ENCODE measurements around the gene FOXRED2. TPM values are rescaled to one million over a fixed set of nuclear protein-coding genes. Genes with fewer than 3 reads are reported as not detected.

The FOXRED2 gene
- total RNA-seq, 2 experiments from 2014 or later, result 1.8 to 2.3 TPM

GRCh38 chr22:36512333-36512732 is 5.5 kb upstream of the FOXRED2 start:
- DNase-seq (no peak), ATAC-seq (ENCODE audit: poor library complexity) (no peak)
- Histone ChIP-seq H3K36me3 (ENCODE audit: insufficient read depth, low read length) (peaks cover 70% of the 10 kb centered on the region), H3K27me3 (ENCODE audit: control insufficient read depth in 1 of 2, insufficient read depth in 2 of 2, low read length in 2 of 2) (no peaks in the 10 kb centered on the region), H3K9me3 (ENCODE audit: control insufficient read depth in 1 of 2, insufficient read depth in 1 of 2, low read length in 2 of 2) (no peaks in the 10 kb centered on the region), H3K4me1 (ENCODE audit: insufficient read depth, low read length) (peaks cover 3% of the 10 kb centered on the region), H3K27ac (ENCODE audit: low read depth in 1 of 2, low read length in 2 of 2) (no peak overlapping the region), H3K4me3 (ENCODE audit: low read length) (no peak overlapping the region)
- Mint-ChIP-seq H3K4me1 (ENCODE audit: low read depth) (peaks cover 9% of the 10 kb centered on the region), H3K36me3 (ENCODE audit: low read depth) (peaks cover 74% of the 10 kb centered on the region), H3K4me3 (no peak overlapping the region), H3K27ac (no peak overlapping the region), H3K27me3 (no peaks in the 10 kb centered on the region), H3K9me3 (no peaks in the 10 kb centered on the region)
- ChIA-PET POLR2A (interaction anchor here (0.6 kb wide), 1 partner anchor 355 kb away, joined by 3 read pairs; no protein-coding TSS in a partner anchor), CTCF (no interaction called here)
- intact Hi-C loops (cut with DNase I, micrococcal nuclease), result no loop called here
- TF ChIP-seq, protein P1, sequence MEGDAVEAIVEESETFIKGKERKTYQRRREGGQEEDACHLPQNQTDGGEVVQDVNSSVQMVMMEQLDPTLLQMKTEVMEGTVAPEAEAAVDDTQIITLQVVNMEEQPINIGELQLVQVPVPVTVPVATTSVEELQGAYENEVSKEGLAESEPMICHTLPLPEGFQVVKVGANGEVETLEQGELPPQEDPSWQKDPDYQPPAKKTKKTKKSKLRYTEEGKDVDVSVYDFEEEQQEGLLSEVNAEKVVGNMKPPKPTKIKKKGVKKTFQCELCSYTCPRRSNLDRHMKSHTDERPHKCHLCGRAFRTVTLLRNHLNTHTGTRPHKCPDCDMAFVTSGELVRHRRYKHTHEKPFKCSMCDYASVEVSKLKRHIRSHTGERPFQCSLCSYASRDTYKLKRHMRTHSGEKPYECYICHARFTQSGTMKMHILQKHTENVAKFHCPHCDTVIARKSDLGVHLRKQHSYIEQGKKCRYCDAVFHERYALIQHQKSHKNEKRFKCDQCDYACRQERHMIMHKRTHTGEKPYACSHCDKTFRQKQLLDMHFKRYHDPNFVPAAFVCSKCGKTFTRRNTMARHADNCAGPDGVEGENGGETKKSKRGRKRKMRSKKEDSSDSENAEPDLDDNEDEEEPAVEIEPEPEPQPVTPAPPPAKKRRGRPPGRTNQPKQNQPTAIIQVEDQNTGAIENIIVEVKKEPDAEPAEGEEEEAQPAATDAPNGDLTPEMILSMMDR (IDR thresholded peaks at IDR 0.05), result no peak

GRCh38 chr22:36510966-36511881 is 4.4 kb upstream of the FOXRED2 start:
- DNase-seq (peak in 10 of 14 experiments; percentile 10 to 64 (median 24)), ATAC-seq (ENCODE audit: poor library complexity) (peak; percentile 28)
- Histone ChIP-seq H3K27ac (ENCODE audit: low read depth in 1 of 2, low read length in 2 of 2) (no peak overlapping the region), H3K4me3 (ENCODE audit: low read length) (no peak overlapping the region), H3K4me1 (ENCODE audit: insufficient read depth, low read length) (peaks cover 12% of the 10 kb centered on the region), H3K27me3 (ENCODE audit: control insufficient read depth in 1 of 2, insufficient read depth in 2 of 2, low read length in 2 of 2) (no peaks in the 10 kb centered on the region), H3K9me3 (ENCODE audit: control insufficient read depth in 1 of 2, insufficient read depth in 1 of 2, low read length in 2 of 2) (peaks cover 0 to 3% of the 10 kb centered on the region in 2 experiments), H3K36me3 (ENCODE audit: insufficient read depth, low read length) (peaks cover 59% of the 10 kb centered on the region)
- POLR2A ChIA-PET, result interaction anchor here (0.6 to 2.0 kb wide), 3 partner anchors 17 to 353 kb away, joined by 3 to 15 read pairs (median 4); partner anchors contain the start of genes APOL2 and EIF3D
- Mint-ChIP-seq H3K4me3 (no peak overlapping the region), H3K4me1 (ENCODE audit: low read depth) (peaks cover 12% of the 10 kb centered on the region), H3K36me3 (ENCODE audit: low read depth) (peaks cover 63% of the 10 kb centered on the region), H3K27me3 (no peaks in the 10 kb centered on the region), H3K27ac (peak overlapping the region; percentile 58), H3K9me3 (no peaks in the 10 kb centered on the region)
- CTCF ChIA-PET, result interaction anchor here (0.6 to 1.5 kb wide), 6 partner anchors 10 to 273 kb away, joined by 3 to 4 read pairs (median 3); no protein-coding TSS in a partner anchor
- TF ChIP-seq, protein P1 (IDR thresholded peaks at IDR 0.05), result peak; percentile 61
- intact Hi-C loops (cut with DNase I, micrococcal nuclease), result loop anchor here in 1 of 2 experiments (2.0 kb wide), 1 partner anchor 18 kb away; the partner anchor contains the start of gene EIF3D

DNA sequence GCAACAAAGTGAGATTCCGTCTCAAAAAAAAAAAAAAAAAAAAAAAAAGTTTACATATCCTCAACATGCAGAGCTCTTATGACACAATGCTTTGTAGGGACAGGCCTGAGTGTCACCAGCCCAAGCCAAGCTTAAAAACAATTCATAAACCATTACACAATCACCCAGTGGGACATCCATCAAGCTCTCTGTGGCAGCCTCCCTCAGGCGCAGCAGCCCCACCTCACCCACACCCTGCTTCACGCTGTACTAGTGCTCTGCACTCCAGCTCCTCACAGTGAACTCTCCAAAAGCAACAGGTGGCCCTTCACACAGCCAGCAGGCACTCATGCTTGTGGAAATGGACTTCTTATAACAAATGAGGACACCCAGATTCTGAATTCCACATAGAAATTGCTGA is 3.5 kb upstream of the FOXRED2 start:
- intact Hi-C loops (cut with DNase I, micrococcal nuclease), result loop anchor here in 1 of 2 experiments (2.0 kb wide), 1 partner anchor 18 kb away; the partner anchor contains the start of gene EIF3D
- no peak overlapping the region for H3K4me3 Mint-ChIP-seq

More for the DNA sequence above, 3.5 kb upstream of the FOXRED2 start:
- Histone ChIP-seq H3K4me1 (ENCODE audit: insufficient read depth, low read length) (peaks cover 15% of the 10 kb centered on the region), H3K9me3 (ENCODE audit: control insufficient read depth in 1 of 2, insufficient read depth in 1 of 2, low read length in 2 of 2) (peaks cover 0 to 4% of the 10 kb centered on the region in 2 experiments), H3K36me3 (ENCODE audit: insufficient read depth, low read length) (peaks cover 50% of the 10 kb centered on the region), H3K4me3 (ENCODE audit: low read length) (no peak overlapping the region), H3K27ac (ENCODE audit: low read depth in 1 of 2, low read length in 2 of 2) (no peak overlapping the region), H3K27me3 (ENCODE audit: control insufficient read depth in 1 of 2, insufficient read depth in 2 of 2, low read length in 2 of 2) (no peaks in the 10 kb centered on the region)
- POLR2A ChIA-PET, result interaction anchor here (2.0 kb wide), 1 partner anchor 18 kb away, joined by 15 read pairs; the partner anchor contains the start of gene EIF3D
- peaks cover 54% of the 10 kb centered on the region for H3K36me3 Mint-ChIP-seq (ENCODE audit: low read depth)
- DNase-seq, result no peak
- peaks cover 12% of the 10 kb centered on the region for H3K4me1 Mint-ChIP-seq (ENCODE audit: low read depth)
- no peaks in the 10 kb centered on the region for H3K27me3 Mint-ChIP-seq
- H3K27ac Mint-ChIP-seq, result peak overlapping the region; percentile 58
- TF ChIP-seq, protein P1 (IDR thresholded peaks at IDR 0.05), result no peak
- ATAC-seq (ENCODE audit: poor library complexity), result no peak
- H3K9me3 Mint-ChIP-seq, result no peaks in the 10 kb centered on the region
- CTCF ChIA-PET, result interaction anchor here (1.0 to 1.5 kb wide), 5 partner anchors 9 to 272 kb away, joined by 3 to 4 read pairs (median 3); no protein-coding TSS in a partner anchor
